Adrenal gland (tissue), 5 donors: ENCODE results near the gene SASH1.

ENCODE experiments used
- POLR2A ChIP-seq, 2 donors: fragments of 450-650 bp; IDR thresholded peaks; one replicate each; pipeline ENCODE4 v1.6.1; 2017; ENCODE audit warnings: antibody characterized with exemption in 2 of 2, mild to moderate bottlenecking in 2 of 2, moderate library complexity in 1 of 2
- TF ChIP-seq, protein P1 (sequence below), 6 experiments: fragments of 450-650 bp in 4 of 6; fragments of 200-600 bp in 2 of 6; sonication (generic) in 1 of 6; IDR thresholded peaks; 1 replicate in 5 of 6; 2 replicates in 1 of 6; pipeline versions ENCODE4 v1.5.1 to v1.8.0; 2016 to 2021; ENCODE audit warnings: antibody characterized with exemption in 6 of 6, mild to moderate bottlenecking in 2 of 6, moderate library complexity in 1 of 6
- donor health status: DM: no; HTN: no; CAD: no.

DNA sequence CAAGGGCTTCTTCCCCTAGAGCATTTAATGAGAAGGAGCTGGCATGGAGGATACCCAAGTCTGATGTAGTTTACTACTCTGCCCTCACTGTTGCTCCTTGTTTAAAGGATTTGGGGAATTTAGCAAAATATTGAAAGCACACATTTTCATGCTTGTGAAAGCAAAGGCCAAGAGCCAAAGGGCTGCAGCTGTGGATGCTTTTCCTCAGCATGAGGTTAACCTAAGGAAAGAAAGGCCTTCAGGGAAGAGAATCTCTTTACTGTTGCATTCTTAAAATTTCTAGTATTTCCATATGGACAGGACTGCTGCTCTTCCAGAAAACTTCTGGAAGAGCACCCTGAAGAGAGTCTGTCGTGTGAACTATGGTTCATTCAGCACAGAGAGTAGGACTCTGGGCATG, 45.9 kb upstream of the SASH1 start:
- TF ChIP-seq, protein P1, sequence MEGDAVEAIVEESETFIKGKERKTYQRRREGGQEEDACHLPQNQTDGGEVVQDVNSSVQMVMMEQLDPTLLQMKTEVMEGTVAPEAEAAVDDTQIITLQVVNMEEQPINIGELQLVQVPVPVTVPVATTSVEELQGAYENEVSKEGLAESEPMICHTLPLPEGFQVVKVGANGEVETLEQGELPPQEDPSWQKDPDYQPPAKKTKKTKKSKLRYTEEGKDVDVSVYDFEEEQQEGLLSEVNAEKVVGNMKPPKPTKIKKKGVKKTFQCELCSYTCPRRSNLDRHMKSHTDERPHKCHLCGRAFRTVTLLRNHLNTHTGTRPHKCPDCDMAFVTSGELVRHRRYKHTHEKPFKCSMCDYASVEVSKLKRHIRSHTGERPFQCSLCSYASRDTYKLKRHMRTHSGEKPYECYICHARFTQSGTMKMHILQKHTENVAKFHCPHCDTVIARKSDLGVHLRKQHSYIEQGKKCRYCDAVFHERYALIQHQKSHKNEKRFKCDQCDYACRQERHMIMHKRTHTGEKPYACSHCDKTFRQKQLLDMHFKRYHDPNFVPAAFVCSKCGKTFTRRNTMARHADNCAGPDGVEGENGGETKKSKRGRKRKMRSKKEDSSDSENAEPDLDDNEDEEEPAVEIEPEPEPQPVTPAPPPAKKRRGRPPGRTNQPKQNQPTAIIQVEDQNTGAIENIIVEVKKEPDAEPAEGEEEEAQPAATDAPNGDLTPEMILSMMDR (IDR thresholded peaks at IDR 0.05), result no peak
- TF ChIP-seq POLR2A (IDR thresholded peaks at IDR 0.05), result no peak
